GM21576 (cell line): ENCODE results near the gene RNF38.
"Not testable (repeated sequence)": the region's sequence is repeated elsewhere in the genome, so short reads cannot be mapped to it uniquely, and the experiment has no call there.

ENCODE experiments used
- ATAC-seq: cut with Tn5 transposase; IDR thresholded peaks from one replicate; pipeline ENCODE4 v1.9.1; 2021; ENCODE audit warnings: mild to moderate bottlenecking, moderate library complexity; ENCODE audit not compliant: unreplicated experiment

The RNF38 gene

GRCh38 chr9:36407122-36407723, 7.2 kb upstream of the RNF38 start:
- ATAC-seq, result no peak

- ATAC-seq, result no peak
Measured at GRCh38 chr9:36402536-36402935, 2.5 kb upstream of the RNF38 start.

DNA sequence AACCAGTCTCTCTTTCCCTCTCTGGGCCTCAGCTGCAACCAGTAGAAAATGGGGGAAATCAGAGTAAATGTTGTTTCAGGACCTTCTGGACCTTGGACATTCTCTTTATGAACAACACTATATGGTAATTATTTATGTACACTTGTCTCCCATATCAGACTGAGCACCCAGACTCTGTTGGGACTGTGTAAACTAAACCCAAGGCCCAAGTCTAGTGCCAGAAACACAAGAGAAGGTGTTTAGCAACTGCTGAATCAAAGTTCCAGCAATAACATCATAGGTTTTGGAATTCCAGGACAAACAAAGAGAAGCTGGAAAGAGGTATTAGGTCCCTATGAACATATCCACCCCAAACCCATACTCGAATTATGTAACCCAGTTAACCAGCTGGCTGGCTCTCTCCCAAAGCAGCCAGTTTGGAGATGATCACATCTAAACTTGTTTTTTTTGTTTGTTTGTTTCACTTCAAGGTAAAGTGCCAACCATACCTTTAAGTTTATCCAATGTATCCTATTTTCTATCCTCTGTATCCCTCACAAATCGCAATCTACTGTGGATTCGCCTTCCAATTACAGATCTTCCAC, 1.9 kb upstream of the RNF38 start:
- no peak for ATAC-seq

- peak; percentile 55 for ATAC-seq
Measured at GRCh38 chr9:36401164-36401740, 1.2 kb upstream of the RNF38 start.

GRCh38 chr9:36400332-36401163, 479 bp upstream of the RNF38 start:
- peak; percentile 56 for ATAC-seq

DNA sequence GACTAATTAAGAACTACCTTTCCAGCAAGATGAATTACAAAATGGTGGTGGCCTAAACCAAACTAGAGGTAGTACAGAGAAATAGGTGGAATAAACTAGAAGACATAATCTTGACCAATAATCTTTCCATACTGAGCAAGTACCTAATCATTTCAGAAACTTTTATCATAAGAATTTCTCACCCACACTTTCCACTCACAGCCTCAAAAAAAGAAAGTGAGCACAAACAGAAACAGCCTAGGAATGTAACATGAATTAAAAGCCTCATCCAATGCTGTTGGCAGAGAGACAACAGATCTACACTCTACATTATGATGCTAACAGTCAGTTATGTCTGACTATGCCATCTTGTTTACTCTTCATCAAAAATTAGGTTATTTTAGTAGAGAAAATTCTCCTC, 1.3 kb downstream of the RNF38 start:
- no peak for ATAC-seq

DNA sequence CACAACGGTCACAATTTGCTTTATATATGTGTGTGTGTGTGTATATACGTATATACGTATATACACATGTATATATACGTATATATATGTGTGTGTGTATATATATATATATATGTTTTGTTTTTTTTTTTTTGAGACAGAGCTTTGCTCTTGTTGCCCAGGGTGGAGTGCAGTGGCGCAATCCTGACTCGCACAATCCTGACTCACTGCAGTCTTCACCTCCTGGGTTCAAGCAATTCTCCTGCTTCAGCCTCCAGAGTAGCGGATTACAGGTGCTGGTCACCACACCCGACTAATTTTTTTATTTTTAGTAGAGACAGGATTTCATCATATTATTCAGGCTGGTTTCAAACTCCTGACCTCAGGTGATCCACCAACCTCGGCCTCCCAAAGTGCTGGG, 3.1 kb downstream of the RNF38 start:
- no peak for ATAC-seq

GRCh38 chr9:36392489-36392888, 7.6 kb downstream of the RNF38 start:
- ATAC-seq, result no peak

DNA sequence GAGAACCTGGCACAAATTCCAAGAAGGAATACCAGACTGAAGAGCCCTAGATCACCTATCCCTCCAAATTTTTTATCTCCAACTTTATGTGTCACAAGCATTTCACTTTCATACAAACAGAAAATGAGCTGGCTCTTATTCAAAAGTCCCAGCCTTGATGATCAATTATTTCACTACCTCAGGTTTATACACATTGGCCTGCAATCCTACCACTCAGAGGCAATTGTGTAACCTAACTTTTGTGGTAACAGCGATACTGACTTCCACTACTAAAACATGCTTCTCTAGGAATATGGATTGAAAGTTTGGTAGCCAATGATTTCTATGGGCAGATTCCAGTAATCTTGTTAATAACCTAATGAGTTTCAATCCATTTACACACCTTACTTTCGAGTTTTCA, 10.5 kb downstream of the RNF38 start:
- ATAC-seq, result no peak

DNA sequence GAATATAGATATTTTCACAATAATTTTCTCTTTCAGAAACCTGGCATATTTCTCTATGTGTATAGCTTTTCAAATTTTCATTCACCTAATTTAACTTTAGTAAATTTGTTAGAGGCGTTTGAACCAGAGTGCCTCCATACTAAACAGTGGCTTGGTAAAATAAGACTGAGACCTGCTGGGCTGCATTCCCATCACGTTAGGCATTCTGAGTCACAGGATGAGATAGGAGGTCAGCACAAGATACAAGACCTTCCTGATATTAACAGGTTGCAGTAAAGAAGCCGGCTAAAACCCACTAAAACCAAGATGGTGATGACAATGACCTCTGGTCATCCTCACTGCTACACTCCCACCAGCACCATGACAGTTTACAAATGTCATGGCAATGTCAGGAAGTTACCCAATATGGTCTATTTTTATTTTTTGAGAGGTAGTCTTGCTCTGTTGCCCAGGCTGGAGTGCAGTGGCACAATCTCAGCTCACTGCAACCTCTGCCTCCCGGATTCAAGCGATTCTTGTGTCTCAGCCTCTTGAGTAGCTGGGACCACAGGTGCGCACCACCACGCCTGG, 13.6 kb downstream of the RNF38 start:
- not testable (repeated sequence) for ATAC-seq

DNA sequence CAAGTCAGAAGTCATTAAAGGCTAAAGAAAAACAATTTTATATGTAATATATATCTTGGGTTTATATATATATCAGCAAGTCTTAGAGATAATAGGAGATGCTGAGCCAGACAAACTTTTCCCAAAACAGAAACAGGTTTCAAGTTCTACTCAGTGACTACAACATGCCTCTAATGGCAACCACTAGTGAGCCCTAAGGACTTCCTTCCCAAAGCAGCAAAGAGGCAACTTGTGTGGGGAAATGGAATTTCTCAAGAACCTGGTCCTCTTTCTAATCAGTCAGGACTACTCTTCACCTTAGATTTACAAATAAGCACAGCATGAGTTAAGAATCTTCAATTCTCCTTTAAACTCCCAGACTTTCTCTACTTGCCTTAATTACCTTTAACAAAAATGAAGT, 17.6 kb downstream of the RNF38 start:
- ATAC-seq, result no peak

DNA sequence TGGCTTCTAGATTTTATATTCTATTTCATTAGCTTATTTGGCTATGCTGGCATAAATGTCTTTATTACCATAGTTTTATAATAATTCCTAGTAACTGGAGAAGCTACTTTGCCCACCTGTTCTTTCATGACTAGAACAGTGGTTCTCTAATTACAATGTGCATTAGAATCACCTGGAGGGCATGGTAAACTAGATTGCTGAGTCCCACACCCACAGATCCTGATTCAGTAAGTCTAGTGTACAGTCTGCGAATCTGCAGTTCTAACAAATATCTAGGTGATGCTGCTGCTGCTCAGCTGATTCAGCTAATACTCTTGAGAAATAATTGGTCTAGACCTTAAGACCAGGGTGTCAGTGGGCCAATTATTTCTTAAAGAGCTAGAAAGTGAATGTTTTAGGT, 35.5 kb downstream of the RNF38 start:
- ATAC-seq, result no peak

- no peak for ATAC-seq
Measured at GRCh38 chr9:36363448-36363847, 36.6 kb downstream of the RNF38 start.

DNA sequence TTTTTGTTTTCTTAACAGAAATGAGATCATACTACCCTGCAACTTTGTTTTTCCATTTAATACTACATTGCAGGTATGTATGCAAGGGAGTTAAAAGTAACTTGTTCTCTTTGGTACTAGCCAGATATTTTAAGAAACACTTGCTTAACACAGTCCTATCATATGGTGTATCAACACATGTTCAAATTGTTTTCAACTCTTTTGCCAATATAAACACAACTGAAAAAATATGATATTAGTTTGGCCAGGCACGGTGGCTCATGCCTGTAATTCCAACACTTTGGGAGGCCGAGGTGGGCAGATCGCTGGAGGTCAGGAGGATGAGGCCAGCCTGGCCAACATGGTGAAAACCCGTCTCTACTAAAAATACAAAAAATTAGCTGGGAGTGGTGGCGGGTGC, 41.6 kb downstream of the RNF38 start:
- no peak for ATAC-seq

- no peak for ATAC-seq
Measured at GRCh38 chr9:36357639-36358038, 42.4 kb downstream of the RNF38 start.

- ATAC-seq, result no peak
Measured at GRCh38 chr9:36346569-36346968, 53.5 kb downstream of the RNF38 start.

GRCh38 chr9:36345103-36345846, 54.8 kb downstream of the RNF38 start:
- no peak for ATAC-seq

- ATAC-seq, result no peak
Measured at GRCh38 chr9:36341936-36342577, 58.0 kb downstream of the RNF38 start.

GRCh38 chr9:36337865-36338264, 62.2 kb downstream of the RNF38 start:
- ATAC-seq, result no peak

GRCh38 chr9:36337002-36337401, 63.1 kb downstream of the RNF38 start:
- no peak for ATAC-seq
